GM15510 (cell line): ENCODE data around the gene PITPNM3.

Experiments
- POLR2A ChIP-seq: IDR thresholded peaks from 3 replicates; pipeline ENCODE4 v1.6.1; 2011; ENCODE audit warnings: borderline replicate concordance; ENCODE audit not compliant: insufficient read length; ENCODE audit errors: extremely low read depth

PITPNM3 gene

GRCh38 chr17:6464446-6465041, 91.8 kb downstream of the PITPNM3 start:
- TF ChIP-seq POLR2A, result no peak

- no peak for TF ChIP-seq POLR2A
Measured at GRCh38 chr17:6463616-6464445, 92.5 kb downstream of the PITPNM3 start.

GRCh38 chr17:6462692-6463091, 93.7 kb downstream of the PITPNM3 start:
- TF ChIP-seq POLR2A, result no peak

- no peak for TF ChIP-seq POLR2A
Measured at GRCh38 chr17:6461792-6462524, 94.4 kb downstream of the PITPNM3 start.

GRCh38 chr17:6461246-6461645, 95.1 kb downstream of the PITPNM3 start:
- no peak for TF ChIP-seq POLR2A

- no peak for TF ChIP-seq POLR2A
Measured at GRCh38 chr17:6460531-6461161, 95.7 kb downstream of the PITPNM3 start.

GRCh38 chr17:6458460-6458950, 97.8 kb downstream of the PITPNM3 start:
- TF ChIP-seq POLR2A, result no peak

- TF ChIP-seq POLR2A, result no peak
Measured at GRCh38 chr17:6457688-6458459, 98.5 kb downstream of the PITPNM3 start.

GRCh38 chr17:6456914-6457687, 99.3 kb downstream of the PITPNM3 start:
- no peak for TF ChIP-seq POLR2A

- TF ChIP-seq POLR2A, result no peak
Measured at GRCh38 chr17:6456321-6456720, 100.0 kb downstream of the PITPNM3 start.

GRCh38 chr17:6455321-6455705, 101.0 kb downstream of the PITPNM3 start:
- no peak for TF ChIP-seq POLR2A

GRCh38 chr17:6454495-6455320, 101.6 kb downstream of the PITPNM3 start:
- TF ChIP-seq POLR2A, result no peak

- TF ChIP-seq POLR2A, result no peak
Measured at GRCh38 chr17:6453279-6454024, 102.9 kb downstream of the PITPNM3 start.
